K562 (cell line): ENCODE results near the gene SAT1. TPM values are rescaled to one million over a fixed set of nuclear protein-coding genes. Genes with fewer than 3 reads are reported as not detected.

Source experiments
- ATAC-seq: fragments of 200-7000 bp; cut with Tn5 transposase; 3 replicates; pipeline ENCODE4 v1.9.1; 2020; ENCODE audit warnings: moderate library complexity
- BruUV-seq: library from RNA; stranded (reverse); fragments of 400-500 nt; replicated peaks from 2 replicates; lab custom pipeline; 2021; lab: Mats Ljungman, UMichigan
- CTCF ChIA-PET: fragments of 300-600 bp; formaldehyde crosslinking; extraction: SDS; loops from one replicate; lab custom pipeline; 2021; ENCODE audit warnings: low intra/inter-chr PET ratio; lab: Yijun Ruan, JAX
- POLR2A ChIA-PET: fragments of 300-600, 350-650 bp; sonication (Branson Sonifier 250); formaldehyde crosslinking; extraction: SDS; loops from one replicate; lab custom pipeline; 2021; ENCODE audit warnings: antibody characterized with exemption, inconsistent platforms; lab: Yijun Ruan, JAX
- DNase-seq, 4 experiments: peaks; one replicate each; pipeline versions ENCODE4 v3.0.0 to v3.0.0-alpha.2; 2011 to 2018; ENCODE audit warnings: low spot score in 3 of 4, mixed read lengths in 3 of 4; ENCODE audit errors: extremely low read depth in 1 of 4
- FAIRE-seq: peaks from 2 replicates; lab custom pipeline; 2011; peaks lifted over from hg19 to GRCh38; lab: Jason Lieb, UNC
- H2AFZ ChIP-seq: 2 replicates; pipeline ENCODE4 v1.6.0; 2011; ENCODE audit warnings: low read depth, low read length, control low read depth, inconsistent platforms
- H3K27ac ChIP-seq: fragments of 200-600 bp; 3 replicates; pipeline ENCODE4 v1.8.0; 2011; ENCODE audit warnings: low read depth, mild to moderate bottlenecking, control low read depth, inconsistent platforms, low read length, moderate library complexity, mixed read lengths; ENCODE audit errors: extremely low read depth
- H3K27me3 ChIP-seq, 2 experiments: fragments of 300-600 bp in 1 of 2; 2 replicates in 1 of 2; 3 replicates in 1 of 2; pipeline versions ENCODE4 v1.6.0 to v1.8.0; 2011; ENCODE audit warnings: inconsistent platforms in 2 of 2, low read length in 2 of 2, mild to moderate bottlenecking in 1 of 2, mixed read lengths in 1 of 2, moderate library complexity in 1 of 2; ENCODE audit not compliant: control insufficient read depth in 2 of 2, insufficient read depth in 2 of 2
- H3K36me3 ChIP-seq: fragments of 300-600 bp; 3 replicates; pipeline ENCODE4 v1.8.0; 2011; ENCODE audit warnings: mild to moderate bottlenecking, low read length, inconsistent platforms; ENCODE audit not compliant: control insufficient read depth, insufficient read depth
- H3K4me1 ChIP-seq, 2 experiments: fragments of 200-600 bp in 1 of 2; replicated peaks in 1 of 2; 2 replicates in 1 of 2; 3 replicates in 1 of 2; pipeline versions ENCODE4 v1.5.1 to v1.8.0; 2011; ENCODE audit warnings: inconsistent platforms in 2 of 2, low read length in 2 of 2, mild to moderate bottlenecking in 1 of 2, mixed read lengths in 1 of 2, moderate library complexity in 1 of 2; ENCODE audit not compliant: control insufficient read depth in 2 of 2, insufficient read depth in 2 of 2
- H3K4me2 ChIP-seq: 2 replicates; pipeline ENCODE4 v1.6.1; 2011; ENCODE audit warnings: low read length, control low read depth, inconsistent platforms, mixed read lengths; ENCODE audit not compliant: insufficient read depth
- H3K4me3 ChIP-seq: fragments of 200-600 bp; sonication (generic), shearing (Covaris generic); 2 replicates; pipeline ENCODE4 v1.5.1; 2016; ENCODE audit warnings: control low read depth, inconsistent platforms
- H3K79me2 ChIP-seq: fragments of 200-600 bp; 3 replicates; pipeline ENCODE4 v1.8.0; 2011; ENCODE audit warnings: low read length, inconsistent platforms; ENCODE audit not compliant: control insufficient read depth, insufficient read depth
- H3K9ac ChIP-seq, 2 experiments: 2 replicates each; pipeline versions ENCODE4 v1.6.0 to v1.6.1; 2011; ENCODE audit warnings: low read depth in 2 of 2, low read length in 2 of 2, control low read depth in 1 of 2, inconsistent platforms in 1 of 2, mild to moderate bottlenecking in 1 of 2, mixed read lengths in 1 of 2; ENCODE audit not compliant: insufficient read depth in 1 of 2
- H3K9me1 ChIP-seq: one replicate; pipeline ENCODE4 v1.6.0; 2011; ENCODE audit warnings: inconsistent platforms, mild to moderate bottlenecking, low read length, moderate library complexity; ENCODE audit not compliant: control insufficient read depth, insufficient read depth
- H3K9me3 ChIP-seq: replicated peaks from 2 replicates; pipeline ENCODE4 v1.5.1; 2011; ENCODE audit warnings: low read depth, low read length, inconsistent platforms; ENCODE audit not compliant: control insufficient read depth, insufficient read depth
- H4K20me1 ChIP-seq: replicated peaks from 2 replicates; pipeline ENCODE4 v1.6.1; 2011; ENCODE audit warnings: low read length, inconsistent platforms, mixed read lengths; ENCODE audit not compliant: control insufficient read depth, insufficient read depth
- AFF4 ChIP-seq: sonication (generic); formaldehyde crosslinking; IDR thresholded peaks from 2 replicates; pipeline ENCODE4 v1.8.0; 2023; ENCODE audit warnings: mild to moderate bottlenecking, missing genetic modification reagents
- CC2D1A ChIP-seq: fragments of 450-650 bp; IDR thresholded peaks from 2 replicates; pipeline ENCODE4 v1.6.1; 2017; ENCODE audit warnings: mild to moderate bottlenecking
- CEBPG ChIP-seq, 3 experiments: fragments of 200-800 bp in 1 of 3; sonication (Bioruptor generic) in 1 of 3; sonication (generic) in 1 of 3; formaldehyde crosslinking in 1 of 3; IDR thresholded peaks in 2 of 3; conservative IDR thresholded peaks in 1 of 3; 2 replicates each; pipeline versions ENCODE4 v1.6.1 to v1.8.0; 2016 to 2022; ENCODE audit warnings: missing compliant biosample characterization in 2 of 3, missing genetic modification characterization in 2 of 3, mild to moderate bottlenecking in 1 of 3, missing genetic modification reagents in 1 of 3
- HCFC1 ChIP-seq: IDR thresholded peaks from 2 replicates; pipeline ENCODE4 v1.6.1; 2012; ENCODE audit warnings: low read depth, low read length, improper control_type of control experiment
- MITF ChIP-seq: IDR thresholded peaks from 2 replicates; pipeline ENCODE4 v1.6.1; 2014; ENCODE audit warnings: antibody characterized with exemption
- MLLT1 ChIP-seq, 2 experiments: fragments of 450-650 bp; IDR thresholded peaks; 2 replicates each; pipeline ENCODE4 v1.6.1; 2016
- SMAD1 ChIP-seq: fragments of 150-350 bp; IDR thresholded peaks from 2 replicates; pipeline ENCODE4 v1.6.1; 2014; ENCODE audit warnings: low read length, low read depth; ENCODE audit not compliant: partially characterized antibody
- ZFX ChIP-seq: sonication (generic); formaldehyde crosslinking; IDR thresholded peaks from 2 replicates; pipeline ENCODE4 v1.8.0; 2022; ENCODE audit warnings: mild to moderate bottlenecking, missing genetic modification reagents, moderate library complexity
- ZKSCAN8 ChIP-seq: fragments of 200-800 bp; sonication (Bioruptor generic); IDR thresholded peaks from 2 replicates; pipeline ENCODE4 v1.6.1; 2016; ENCODE audit warnings: missing genetic modification characterization, missing compliant biosample characterization
- ZNF146 ChIP-seq: IDR thresholded peaks from one replicate; pipeline ENCODE4 v1.6.1; 2018; ENCODE audit warnings: missing compliant biosample characterization; ENCODE audit not compliant: unreplicated experiment
- WGBS: fragments of 100-300 bp; shearing (Covaris generic); methylation state at CpG from one replicate; pipeline ENCODE4 v1.1.6; 2016; ENCODE audit warnings: low coverage, mixed read lengths; ENCODE audit not compliant: insufficient coverage; ENCODE audit errors: missing lambda C conversion rate; 5-methylcytosine and 5-hydroxymethylcytosine counted together
- in situ Hi-C: fragments of 300-500 bp; cut with MboI; formaldehyde crosslinking; loops from 4 replicates; pipeline ENCODE4 v1.15.0; 2018; ENCODE audit warnings: inconsistent platforms, mixed read lengths
- intact Hi-C: fragments of 100-400 bp; cut with micrococcal nuclease; formaldehyde crosslinking; loops from 2 replicates; pipeline ENCODE4 v1.14.2; 2022
- polyA plus RNA-seq, 8 experiments: library from polyadenylated mRNA; depleted of rRNA in 4 of 8; stranded (reverse) in 5 of 8; unstranded in 3 of 8; fragments of >200 nt; fragmentation: Nextera tagmentation in 2 of 8; fragmentation: Illumina TruSeq in 1 of 8; extraction: Ambion mirVana in 2 of 8; extraction: Trizol in 1 of 8; gene quantifications; 2 replicates each; pipeline versions ENCODE4 v1.2.1 to v1.2.3, GENCODE V29; 2011 to 2014; ENCODE audit warnings: inconsistent platforms in 1 of 8, missing spikeins in 1 of 8
- total RNA-seq, 7 experiments: library from RNA; depleted of rRNA in 6 of 7; stranded (reverse); fragments of >200 nt in 6 of 7; fragmentation: Illumina TruSeq in 2 of 7; extraction: Trizol in 2 of 7; gene quantifications; 2 replicates each; pipeline versions ENCODE4 v1.2.1 to v1.2.3, GENCODE V29; 2011 to 2021; ENCODE audit warnings: low replicate concordance in 1 of 7

SAT1 gene
- total and polyA plus RNA-seq, 9 of the 15 experiments (the other 6 are each of a cell fraction or from before 2014, with no cell fraction given): 47.4 to 194 (median 74.1) TPM

- H3K9ac ChIP-seq: peak overlapping the region in 1 of 2 experiments; percentile 67; a peak in 1 of 4 replicates
- intact Hi-C loops: loop anchor here (5.0 kb wide), 2 partner anchors 42 to 98 kb away; partner anchors contain the start of gene ACOT9
- H3K9me3 ChIP-seq: no peaks in the 10 kb centered on the region
- peaks cover 17% of the 10 kb centered on the region for H3K36me3 ChIP-seq
- H2AFZ ChIP-seq: no peak overlapping the region
- FAIRE-seq: no peak
- no peaks in the 10 kb centered on the region for H4K20me1 ChIP-seq
- peak overlapping the region; percentile 61; the same call in 2 of the 3 replicates for H3K27ac ChIP-seq
- CTCF ChIA-PET: no interaction called here
- peak overlapping the region; percentile 87 for H3K4me2 ChIP-seq
- no peaks in the 10 kb centered on the region for H3K9me1 ChIP-seq
- POLR2A ChIA-PET: interaction anchor here (0.7 to 2.7 kb wide), 10 partner anchors 8 to 322 kb away, joined by 3 to 21 read pairs (median 4); no protein-coding TSS in a partner anchor
- 66% methylated on average over 8 of the region's 8 CpGs for WGBS
- in situ Hi-C loops: loop anchor here (5.0 kb wide), 1 partner anchor 118 kb away; no protein-coding TSS in a partner anchor
- H3K4me3 ChIP-seq: peak overlapping the region; percentile 69
- peak; percentile 26 to 57 (median 38) for DNase-seq
- H3K27me3 ChIP-seq: no peaks in the 10 kb centered on the region
- peaks cover 20% of the 10 kb centered on the region for H3K79me2 ChIP-seq
- peaks cover 10 to 11% of the 10 kb centered on the region in 2 experiments; a peak in 3 of 5 replicates for H3K4me1 ChIP-seq
- ATAC-seq: peak; percentile 7; the same call in 2 of the 3 replicates
- no TSS peak for BruUV-seq
- 0 out of 4 replicates have a peak, but pooled peaks of 1 of the 2 experiments have one; percentile 12 for TF ChIP-seq MLLT1 (IDR thresholded peaks at IDR 0.05)
- TF ChIP-seq MITF: no peak
- TF ChIP-seq ZKSCAN8 (CRISPR knock-in tag): no peak
- no peak for TF ChIP-seq HCFC1
- TF ChIP-seq CEBPG (CRISPR knock-in tag; IDR thresholded peaks at IDR 0.05): peak; percentile 56; the same call in 1 of the 2 replicates
- peak; percentile 89 to 91 for TF ChIP-seq CEBPG (tag; conservative IDR thresholded peaks at IDR 0.05 in 1 of 2, IDR thresholded peaks at IDR 0.05 in 1 of 2)
- no peak for TF ChIP-seq SMAD1
- peak; percentile 66; the same call in 1 of the 2 replicates for TF ChIP-seq AFF4 (CRISPR knock-in tag)
- TF ChIP-seq CC2D1A: 0 out of 2 replicates have a peak, but pooled peaks have one; percentile 17
- 0 out of 2 replicates have a peak, but pooled peaks have one; percentile 24 for TF ChIP-seq ZFX (CRISPR knock-in tag)
- peak; percentile 99 for TF ChIP-seq ZNF146
Observed at GRCh38 chrX:23784470-23785331, 1.7 kb downstream of the SAT1 start.
